Memory B cell (primary cell): ENCODE results near the gene DNAH8.

ENCODE experiments used
- ATAC-seq: fragments of 150-1000 bp; cut with Tn5 transposase; 2 replicates; pipeline ENCODE4 v1.10.0; 2021; ENCODE audit warnings: low read depth, mild to moderate bottlenecking, moderate library complexity
- DNase-seq, 2 donors: peaks; one replicate each; pipeline ENCODE4 v3.0.0; 2022; ENCODE audit warnings: low spot score in 2 of 2
- H3K27ac Mint-ChIP-seq: one replicate; pipeline ENCODE4 v1.8.0; 2022; ENCODE audit warnings: mild to moderate bottlenecking, moderate library complexity, mixed read lengths
- H3K27me3 Mint-ChIP-seq: one replicate; pipeline ENCODE4 v1.8.0; 2022; ENCODE audit warnings: mixed read lengths
- H3K36me3 Mint-ChIP-seq: one replicate; pipeline ENCODE4 v1.8.0; 2022; ENCODE audit warnings: mild to moderate bottlenecking, mixed read lengths
- H3K4me1 Mint-ChIP-seq: one replicate; pipeline ENCODE4 v1.8.0; 2022; ENCODE audit warnings: mixed read lengths
- H3K4me3 Mint-ChIP-seq: one replicate; pipeline ENCODE4 v1.8.0; 2022; ENCODE audit warnings: mild to moderate bottlenecking, moderate library complexity, mixed read lengths
- H3K9me3 Mint-ChIP-seq: one replicate; pipeline ENCODE4 v1.8.0; 2022; ENCODE audit warnings: mixed read lengths

DNAH8 gene

DNA sequence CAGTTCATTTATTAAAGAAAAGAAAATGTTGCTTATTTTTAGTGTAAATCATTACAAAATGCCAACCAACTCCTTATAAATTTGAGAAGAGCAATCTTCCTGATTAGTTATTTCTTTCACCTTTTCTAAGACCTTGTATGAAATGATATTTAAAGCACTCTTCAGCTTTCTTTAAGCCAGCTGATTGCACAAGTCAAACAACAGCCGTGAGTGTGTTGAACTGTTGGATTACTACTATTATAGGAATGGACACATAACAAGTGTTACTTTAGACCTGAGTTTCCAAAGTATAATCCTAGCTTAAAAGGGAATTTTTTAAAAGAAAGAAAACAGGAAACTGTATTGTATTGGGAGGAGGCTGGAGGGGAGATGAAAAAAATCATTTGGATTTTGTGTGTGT is 306.7 kb downstream of the DNAH8 start:
- Mint-ChIP-seq H3K27ac (no peak overlapping the region), H3K36me3 (no peaks in the 10 kb centered on the region), H3K4me3 (no peak overlapping the region), H3K9me3 (no peaks in the 10 kb centered on the region), H3K4me1 (no peaks in the 10 kb centered on the region), H3K27me3 (peaks cover 3% of the 10 kb centered on the region)
- ATAC-seq (no peak), DNase-seq (no peak)

DNA sequence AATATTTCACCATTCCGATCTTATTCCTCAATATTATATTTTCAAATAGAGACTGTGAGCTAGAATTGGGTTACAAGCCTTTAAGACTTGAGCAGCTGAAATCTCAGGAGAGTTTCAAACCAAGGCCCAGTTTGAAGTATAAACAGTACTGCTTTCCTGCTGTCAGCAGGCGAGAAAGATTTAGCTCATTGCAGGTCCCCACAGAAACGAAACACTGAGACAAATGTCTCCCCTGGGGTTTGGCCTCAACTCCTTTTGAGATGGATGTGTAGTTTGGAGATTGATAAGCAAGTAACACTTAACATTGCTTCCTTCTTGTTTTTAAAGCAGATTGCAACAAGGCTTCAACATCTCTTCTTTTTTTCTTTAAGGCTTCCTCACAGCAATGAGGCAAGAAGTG is 311.1 kb downstream of the DNAH8 start:
- DNase-seq, result no peak
- no peak overlapping the region for H3K27ac Mint-ChIP-seq
- no peaks in the 10 kb centered on the region for H3K36me3 Mint-ChIP-seq
- no peak for ATAC-seq
- no peak overlapping the region for H3K4me3 Mint-ChIP-seq
- no peaks in the 10 kb centered on the region for H3K4me1 Mint-ChIP-seq
- H3K27me3 Mint-ChIP-seq, result peaks cover 6% of the 10 kb centered on the region
- no peaks in the 10 kb centered on the region for H3K9me3 Mint-ChIP-seq

DNA sequence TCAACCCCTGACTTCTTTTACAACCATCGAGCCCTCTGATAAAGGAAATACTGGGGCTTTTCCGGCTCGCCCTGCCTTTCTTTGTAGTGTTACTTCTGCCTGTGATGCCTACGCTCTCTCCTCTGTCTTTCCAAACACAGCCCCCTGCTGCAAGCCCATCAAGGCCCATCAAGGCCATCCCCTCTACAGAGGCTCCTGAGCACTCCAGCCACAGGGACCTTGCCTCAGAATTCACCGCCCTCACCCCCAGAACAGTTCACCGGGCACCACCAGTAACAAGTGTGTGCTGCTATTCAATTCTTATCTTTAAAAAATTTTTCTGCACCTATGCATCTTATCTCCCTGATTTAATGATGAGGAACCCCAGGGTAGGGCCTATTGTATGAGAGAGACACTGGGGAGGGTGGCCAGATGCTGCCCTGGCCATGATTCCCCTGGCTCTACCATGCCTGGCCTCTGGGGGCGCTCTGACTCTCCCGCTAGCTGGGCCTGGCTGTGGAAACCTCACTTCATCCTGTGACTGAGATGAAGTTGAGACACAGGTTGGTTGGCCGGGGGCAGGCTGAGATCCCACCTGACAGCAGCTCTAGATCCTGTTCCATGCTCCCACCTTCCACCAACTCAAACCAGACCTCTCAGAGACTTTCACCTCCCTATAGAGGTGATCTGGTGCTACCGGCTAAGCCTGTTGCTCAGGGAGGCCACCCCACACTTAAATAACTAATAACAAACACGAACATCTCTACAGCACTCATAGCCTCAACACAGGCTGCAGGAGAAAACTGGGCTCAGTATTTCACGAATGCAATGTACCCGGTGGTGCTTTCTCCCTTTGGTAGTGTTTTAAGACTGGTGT is 314.3 kb downstream of the DNAH8 start:
- no peaks in the 10 kb centered on the region for H3K36me3 Mint-ChIP-seq
- DNase-seq, result no peak
- no peak overlapping the region for H3K27ac Mint-ChIP-seq
- peak; percentile 26 for ATAC-seq
- H3K9me3 Mint-ChIP-seq, result no peaks in the 10 kb centered on the region
- H3K27me3 Mint-ChIP-seq, result peaks cover 12% of the 10 kb centered on the region
- no peak overlapping the region for H3K4me3 Mint-ChIP-seq
- H3K4me1 Mint-ChIP-seq, result no peaks in the 10 kb centered on the region

DNA sequence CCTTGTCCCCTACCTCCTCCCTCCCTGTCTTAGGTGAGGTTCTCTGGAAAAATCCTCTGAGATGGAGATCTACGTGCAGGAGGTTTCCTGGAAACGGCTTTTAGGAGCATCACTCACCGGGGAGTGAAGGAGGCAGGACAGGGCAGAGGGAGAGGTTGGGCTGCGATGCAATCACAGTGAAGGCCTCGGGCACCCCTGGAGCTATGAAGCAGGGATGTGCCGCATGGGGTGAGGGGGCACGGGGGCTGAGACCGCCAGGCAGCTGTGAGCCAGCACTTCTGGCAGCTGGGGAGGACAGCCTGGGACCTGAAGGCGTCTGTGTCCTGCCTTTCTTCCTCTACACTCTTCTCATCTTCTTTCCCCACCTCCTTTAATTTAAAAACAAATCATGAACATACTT is 320.6 kb downstream of the DNAH8 start:
- Mint-ChIP-seq H3K9me3 (no peaks in the 10 kb centered on the region), H3K4me1 (peaks cover 3% of the 10 kb centered on the region), H3K4me3 (no peak overlapping the region), H3K27ac (no peak overlapping the region), H3K36me3 (no peaks in the 10 kb centered on the region), H3K27me3 (peaks cover 14% of the 10 kb centered on the region)
- DNase-seq (no peak), ATAC-seq (no peak)

DNA sequence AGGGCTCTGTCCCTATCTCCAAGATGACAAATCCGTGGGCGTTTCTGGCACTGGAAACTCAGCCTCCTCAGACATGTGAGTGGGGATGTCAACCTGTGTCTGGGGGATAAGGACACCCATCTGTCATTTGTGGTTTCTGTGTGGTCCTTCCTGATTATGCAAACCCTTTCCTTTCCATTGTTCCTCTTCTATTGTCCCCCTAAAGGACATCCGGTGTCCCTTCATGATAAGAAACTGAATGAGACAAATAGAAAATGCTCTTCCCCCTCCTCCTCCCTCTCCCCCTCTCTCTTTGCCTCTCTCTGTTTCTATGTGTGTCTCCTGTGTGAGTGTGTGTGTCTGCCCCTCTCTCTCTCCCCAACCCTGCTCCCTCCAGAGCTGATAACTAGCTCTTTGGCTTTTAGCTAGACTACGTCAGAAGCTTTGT is 322.0 kb downstream of the DNAH8 start:
- Mint-ChIP-seq H3K9me3 (no peaks in the 10 kb centered on the region), H3K36me3 (no peaks in the 10 kb centered on the region), H3K4me1 (peaks cover 3% of the 10 kb centered on the region), H3K27ac (no peak overlapping the region), H3K4me3 (no peak overlapping the region), H3K27me3 (peaks cover 14% of the 10 kb centered on the region)
- DNase-seq (no peak), ATAC-seq (no peak)

DNA sequence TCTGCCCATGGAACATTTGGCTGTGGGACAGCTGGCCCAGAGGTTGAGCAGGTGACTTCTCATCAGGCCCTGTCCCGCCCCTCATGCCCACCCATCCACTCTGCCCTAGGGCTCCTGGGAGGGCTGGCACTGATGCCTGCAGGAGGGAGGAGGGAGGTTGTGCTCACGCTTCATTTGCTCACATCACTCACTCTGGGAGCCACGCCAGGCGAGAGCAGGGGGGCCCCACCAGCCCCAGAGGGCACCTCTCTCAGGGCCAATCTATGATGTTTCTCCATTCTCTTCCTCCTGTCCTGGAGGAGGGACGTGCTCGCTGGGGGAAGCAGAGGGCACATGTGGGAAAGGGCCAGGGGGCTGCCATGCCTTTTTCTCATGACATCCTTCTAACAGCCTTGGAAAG is 322.6 kb downstream of the DNAH8 start:
- Mint-ChIP-seq H3K27me3 (peaks cover 14% of the 10 kb centered on the region), H3K4me1 (peaks cover 3% of the 10 kb centered on the region), H3K27ac (no peak overlapping the region), H3K36me3 (no peaks in the 10 kb centered on the region), H3K9me3 (no peaks in the 10 kb centered on the region), H3K4me3 (no peak overlapping the region)
- DNase-seq (no peak), ATAC-seq (no peak)

DNA sequence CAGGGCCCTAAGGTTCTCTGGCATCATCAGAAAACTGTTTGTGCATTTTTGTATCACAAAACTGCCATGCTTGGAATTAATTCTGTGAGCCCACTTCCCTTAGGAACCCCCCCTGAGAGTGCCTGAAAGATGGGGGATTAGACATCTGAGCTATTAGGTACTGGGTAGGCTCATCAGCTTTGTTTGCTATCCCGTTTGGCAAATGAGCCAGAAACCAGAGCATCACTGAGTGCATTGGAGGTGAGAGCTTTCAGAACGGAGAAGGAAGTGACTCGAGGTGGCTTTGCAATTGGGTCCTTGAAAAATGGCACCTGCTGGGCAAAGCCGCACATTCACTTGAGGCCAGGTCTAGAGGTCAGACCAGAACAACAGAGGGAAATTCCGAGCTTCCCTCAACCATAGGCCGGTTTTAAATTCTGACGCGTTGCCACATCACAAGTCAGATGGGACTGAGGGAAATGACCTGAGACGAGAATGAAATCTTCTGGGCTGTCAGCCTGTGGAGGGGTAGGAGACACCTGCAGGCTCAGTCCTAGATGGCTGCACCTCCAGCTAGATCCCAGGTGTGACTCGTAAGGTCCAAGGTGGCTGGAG is 325.1 kb downstream of the DNAH8 start:
- DNase-seq (no peak), ATAC-seq (peak; percentile 15)
- Mint-ChIP-seq H3K27ac (no peak overlapping the region), H3K36me3 (no peaks in the 10 kb centered on the region), H3K4me1 (peaks cover 3% of the 10 kb centered on the region), H3K4me3 (no peak overlapping the region), H3K9me3 (no peaks in the 10 kb centered on the region), H3K27me3 (peaks cover 8% of the 10 kb centered on the region)

DNA sequence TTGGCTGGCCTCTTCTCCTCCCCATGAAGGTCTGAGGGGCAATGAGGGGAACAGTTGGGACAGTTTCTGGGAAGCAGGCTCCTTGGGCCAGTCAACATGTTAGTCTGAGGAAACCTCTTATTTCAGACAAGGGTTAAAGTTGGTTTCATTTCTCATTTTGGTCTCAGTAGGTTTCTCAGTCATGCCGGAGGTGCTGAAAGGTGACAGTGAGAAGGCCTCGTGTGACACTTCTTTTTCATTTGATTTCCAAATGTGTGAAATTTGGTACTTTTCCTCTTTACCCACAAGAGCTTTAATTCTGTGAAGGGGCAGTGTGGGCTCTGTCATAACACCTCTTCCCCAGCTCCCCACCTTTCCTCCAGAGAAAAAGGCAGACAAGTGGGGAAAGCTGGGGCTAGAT is 326.0 kb downstream of the DNAH8 start:
- Mint-ChIP-seq H3K27me3 (peaks cover 8% of the 10 kb centered on the region), H3K4me1 (peaks cover 3% of the 10 kb centered on the region), H3K36me3 (no peaks in the 10 kb centered on the region), H3K27ac (no peak overlapping the region), H3K4me3 (no peak overlapping the region), H3K9me3 (no peaks in the 10 kb centered on the region)
- DNase-seq (no peak), ATAC-seq (peak; percentile 42)

DNA sequence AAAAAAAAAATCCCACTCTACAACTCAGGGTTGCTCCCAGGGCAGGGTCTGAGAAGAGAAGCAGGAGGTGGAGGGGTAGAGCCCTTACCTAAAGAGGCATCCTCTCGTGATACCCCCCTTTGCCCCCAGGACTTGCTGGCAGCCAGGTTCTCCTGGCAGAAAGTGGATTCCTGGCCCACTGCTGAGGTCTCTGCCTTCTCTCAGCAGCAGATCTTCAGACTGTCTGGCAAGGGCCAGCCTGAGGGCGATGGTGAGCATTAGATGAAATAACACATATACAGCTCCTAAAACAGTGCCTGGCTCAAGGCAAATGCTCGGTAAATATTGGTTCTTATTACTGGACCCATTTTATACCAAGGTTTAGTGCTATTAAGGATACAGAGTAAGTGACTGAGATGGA is 328.7 kb downstream of the DNAH8 start:
- Mint-ChIP-seq H3K27me3 (peaks cover 7% of the 10 kb centered on the region), H3K9me3 (no peaks in the 10 kb centered on the region), H3K4me3 (no peak overlapping the region), H3K27ac (no peak overlapping the region), H3K4me1 (no peaks in the 10 kb centered on the region), H3K36me3 (no peaks in the 10 kb centered on the region)
- ATAC-seq (no peak), DNase-seq (no peak)

DNA sequence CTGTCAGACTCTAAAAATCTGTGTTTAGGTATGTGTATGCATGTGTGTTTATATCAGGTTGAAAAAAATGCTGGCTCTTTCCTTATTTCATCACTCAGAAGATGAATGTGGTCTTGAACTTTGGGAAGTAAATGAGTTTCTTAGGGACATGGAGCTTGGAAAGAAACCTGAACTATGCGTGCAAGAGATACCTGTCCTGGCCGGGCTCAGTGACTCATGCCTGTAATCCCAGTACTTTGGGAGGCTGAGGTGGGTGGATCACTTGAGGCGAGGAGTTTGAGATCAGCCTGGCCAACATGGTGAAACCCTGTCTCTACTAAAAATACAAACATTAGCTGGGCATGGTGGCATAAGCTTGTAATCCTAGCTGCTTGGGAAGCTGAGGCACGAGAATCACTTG is 329.1 kb downstream of the DNAH8 start:
- Mint-ChIP-seq H3K27me3 (peaks cover 6% of the 10 kb centered on the region), H3K9me3 (no peaks in the 10 kb centered on the region), H3K36me3 (no peaks in the 10 kb centered on the region), H3K4me1 (peaks cover 2% of the 10 kb centered on the region), H3K4me3 (no peak overlapping the region), H3K27ac (no peak overlapping the region)
- no peak for DNase-seq
- ATAC-seq, result no peak

DNA sequence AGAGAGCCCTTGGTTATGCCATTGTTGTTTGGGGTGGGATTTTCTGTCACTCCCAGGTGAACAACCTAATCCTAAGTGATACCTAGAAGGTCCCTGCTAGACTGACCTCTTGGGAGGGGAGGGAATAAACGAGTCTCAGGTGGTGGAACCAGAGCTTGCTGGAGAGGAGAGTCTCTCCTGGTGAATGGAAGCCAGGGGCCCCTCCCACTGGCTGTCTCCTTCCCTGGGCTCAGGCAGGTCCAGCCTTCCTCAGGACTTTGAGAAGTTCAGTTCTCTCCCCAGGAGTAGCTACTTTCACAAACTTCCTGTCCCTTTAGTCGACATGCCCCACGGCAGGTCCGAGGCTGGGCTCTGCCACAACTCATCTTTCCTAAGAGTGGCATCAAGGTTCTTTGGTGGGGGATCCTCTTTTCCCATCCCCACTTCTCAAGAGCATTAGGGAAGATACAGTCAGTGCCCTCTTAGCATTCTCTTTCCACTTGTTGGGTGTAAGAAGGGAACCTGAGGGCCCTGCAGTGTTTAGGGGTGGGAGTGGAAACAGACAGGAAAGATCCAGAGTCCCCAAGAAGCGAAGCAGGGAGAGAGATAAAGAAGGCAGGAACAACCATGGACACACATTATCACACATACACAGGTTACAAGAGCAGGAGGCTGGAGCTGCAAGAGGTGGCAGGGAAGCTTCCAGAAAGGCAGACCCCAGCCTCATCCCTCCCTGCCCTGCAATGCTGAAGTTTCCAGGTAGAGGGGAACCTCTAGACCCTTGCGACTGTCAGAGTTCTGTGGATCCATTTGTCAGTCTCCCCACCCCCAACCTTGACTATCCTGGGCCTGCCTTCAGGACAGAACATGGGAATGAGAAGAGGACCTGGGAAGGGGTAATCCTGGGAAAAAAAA is 332.6 kb downstream of the DNAH8 start:
- Mint-ChIP-seq H3K36me3 (no peaks in the 10 kb centered on the region), H3K4me1 (peaks cover 5% of the 10 kb centered on the region), H3K27ac (no peak overlapping the region), H3K9me3 (no peaks in the 10 kb centered on the region), H3K27me3 (peaks cover 17% of the 10 kb centered on the region), H3K4me3 (peak overlapping the region; percentile 1)
- ATAC-seq, result no peak
- no peak for DNase-seq

DNA sequence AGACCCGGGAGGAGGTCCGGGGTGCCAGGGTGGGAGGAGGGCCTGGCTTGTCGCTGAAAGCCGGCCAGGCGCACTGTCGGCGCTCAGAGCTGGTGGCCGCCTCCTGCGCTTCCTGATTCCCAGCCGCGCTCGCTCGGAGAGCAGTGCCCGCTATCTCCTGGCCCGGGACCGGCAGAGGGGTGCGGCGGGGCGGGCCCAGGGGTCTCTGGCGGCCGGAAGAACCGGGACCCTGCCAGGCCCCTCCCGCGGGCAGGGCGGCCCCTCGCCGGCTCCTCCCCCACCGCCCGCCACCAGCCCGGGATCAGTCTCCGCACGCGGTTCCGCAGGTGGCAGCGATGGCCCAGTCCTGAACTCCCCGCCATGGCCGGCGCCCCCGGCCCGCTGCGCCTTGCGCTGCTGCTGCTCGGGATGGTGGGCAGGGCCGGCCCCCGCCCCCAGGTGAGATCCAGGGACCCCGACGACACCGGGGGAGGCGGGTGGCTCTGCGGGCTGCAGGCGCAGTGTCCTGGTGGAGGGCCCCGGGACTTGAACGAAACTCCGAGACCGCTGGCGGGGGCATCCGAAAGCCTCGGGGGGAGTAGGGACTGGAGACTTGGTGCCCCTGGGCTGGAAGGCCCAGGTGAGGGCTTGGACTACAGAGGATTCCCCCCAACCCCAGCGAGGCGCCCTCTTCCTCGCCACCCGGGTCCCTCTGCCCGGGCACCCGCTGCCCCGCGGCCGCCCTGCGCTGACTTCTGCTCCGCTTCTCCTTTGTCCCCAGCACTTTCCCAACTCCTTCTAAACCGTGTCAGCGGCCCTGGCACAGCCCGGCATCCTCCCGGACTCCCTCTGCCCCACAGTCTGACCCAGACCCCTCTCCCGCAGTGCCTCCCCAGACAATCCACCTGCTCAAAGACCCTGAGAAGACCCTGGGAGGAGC is 333.6 kb downstream of the DNAH8 start, which contains the start of gene GLP1R:
TSS of gene GLP1R (plus strand) at position 301 of the 919 bp plus-strand sequence. CDS start at position 361, 60 bp downstream.
- no peak for ATAC-seq
- Mint-ChIP-seq H3K27me3 (peaks cover 25% of the 10 kb centered on the region), H3K27ac (no peak within 1 kb of the TSS)

DNA sequence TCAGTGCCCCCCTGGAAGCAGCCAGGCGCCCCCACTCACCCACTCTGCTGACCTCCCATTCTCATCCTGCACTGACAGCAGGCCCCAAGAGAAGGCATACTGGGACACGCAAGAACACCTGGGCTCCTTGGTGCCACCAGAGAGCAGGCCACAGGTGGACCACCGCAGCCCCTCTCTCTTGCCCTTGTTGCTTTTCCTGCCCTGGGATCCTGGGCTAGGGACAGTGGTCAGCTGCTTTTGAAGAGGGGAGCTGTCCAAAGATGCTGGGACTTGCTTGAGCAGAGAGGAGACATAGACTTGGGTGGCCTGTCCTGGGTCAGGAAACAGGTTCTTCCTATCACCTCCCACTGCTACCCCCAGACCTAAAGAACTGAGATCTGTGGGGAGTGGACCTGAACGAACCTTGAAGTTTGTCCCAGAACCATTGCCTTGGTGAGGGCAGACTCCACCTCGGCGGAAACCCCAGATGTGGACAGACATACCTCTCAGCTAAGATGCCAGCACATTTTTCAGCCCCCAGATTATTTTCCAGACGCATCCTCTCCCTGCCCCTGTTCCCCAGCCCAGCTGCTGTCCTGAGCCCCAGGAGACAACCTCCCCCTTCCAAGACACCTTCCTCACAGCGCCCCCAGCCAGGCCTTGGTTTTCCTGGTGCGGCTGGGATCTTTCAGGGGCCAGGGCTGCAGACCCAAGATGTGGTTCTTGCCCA is 334.6 kb downstream of the DNAH8 start:
- ATAC-seq (no peak), DNase-seq (no peak)
- H3K4me1 Mint-ChIP-seq, result peaks cover 5% of the 10 kb centered on the region
- no peak overlapping the region for H3K27ac Mint-ChIP-seq
- no peaks in the 10 kb centered on the region for H3K9me3 Mint-ChIP-seq
- peaks cover 31% of the 10 kb centered on the region for H3K27me3 Mint-ChIP-seq
- H3K36me3 Mint-ChIP-seq, result no peaks in the 10 kb centered on the region
- peak overlapping the region; percentile 70 for H3K4me3 Mint-ChIP-seq

More for the DNA sequence above, 333.6 kb downstream of the DNAH8 start, which contains the start of gene GLP1R:
- H3K9me3 Mint-ChIP-seq, result no peaks in the 10 kb centered on the region
- H3K4me3 Mint-ChIP-seq, result peak within 1 kb of the TSS; percentile 70
- no peaks in the 10 kb centered on the region for H3K36me3 Mint-ChIP-seq
- no peak for DNase-seq
- peaks cover 5% of the 10 kb centered on the region for H3K4me1 Mint-ChIP-seq
